Fibroblast of skin of abdomen (primary cell): ENCODE results near the gene ZNF507. TPM values are rescaled to one million over a fixed set of nuclear protein-coding genes. Genes with fewer than 3 reads are reported as not detected.

ENCODE experiments used
- DNase-seq: peaks from one replicate; pipeline ENCODE4 v3.0.0-alpha.2; 2013
- polyA plus RNA-seq, 2 experiments: library from polyadenylated mRNA; unstranded; fragments of 120-200 nt; gene quantifications; one replicate each; pipeline ENCODE4 v1.2.1, GENCODE V29; 2013; ENCODE audit not compliant: insufficient read length in 2 of 2

ZNF507 gene
- 10.3 TPM for polyA plus RNA-seq (2013, experiment 1 of 2; ENCODE audit: insufficient read length)
- polyA plus RNA-seq (2013, experiment 2 of 2; ENCODE audit: insufficient read length): 10.0 TPM

DNA sequence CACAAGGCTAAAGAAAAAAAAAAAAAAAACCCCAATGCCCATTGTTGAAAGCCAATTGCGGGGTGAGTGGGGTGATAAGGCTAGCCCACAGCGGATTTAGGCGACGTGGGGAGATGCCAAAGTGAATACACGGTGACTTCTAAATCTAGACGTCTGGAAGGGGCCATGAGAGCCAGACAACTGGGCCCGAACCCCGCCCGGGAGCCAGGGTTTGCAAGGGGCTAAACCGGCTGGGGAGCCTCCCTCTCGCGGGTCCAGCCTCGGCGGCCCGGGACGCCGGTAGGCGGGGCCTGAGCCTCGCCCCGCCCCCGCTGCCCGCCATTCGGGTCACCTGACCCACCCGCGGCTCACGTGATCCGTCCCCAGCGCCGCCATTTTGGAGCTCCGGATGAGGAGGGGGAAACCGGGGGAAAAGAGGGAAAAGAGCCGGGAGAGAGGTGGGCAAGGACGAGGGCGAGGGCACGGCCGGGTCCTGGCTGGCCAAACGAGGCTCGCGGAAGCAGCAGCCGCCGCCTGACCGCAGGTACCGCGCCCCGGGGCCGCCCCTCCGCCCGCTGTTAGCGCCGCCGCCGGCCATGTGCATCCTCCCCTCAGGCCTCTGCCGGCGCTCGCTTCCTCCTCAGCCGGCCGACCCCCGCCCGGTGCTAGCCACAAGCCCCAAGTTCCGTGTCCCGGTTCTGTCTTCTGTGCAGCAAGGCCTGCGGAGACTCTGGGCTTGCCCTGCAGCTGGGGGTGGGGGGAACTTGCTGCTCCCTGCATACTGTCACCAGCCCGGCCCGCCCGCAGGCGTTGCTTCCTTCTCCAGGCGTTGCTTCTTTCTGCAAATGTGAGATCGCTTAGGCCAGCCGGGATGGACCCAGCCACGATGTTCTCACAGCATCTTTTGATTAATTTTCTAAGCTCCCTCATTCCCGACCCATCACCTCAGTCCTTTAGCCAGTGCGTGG lies at the start of gene ZNF507:
TSS of gene ZNF507 (plus strand) at position 350 of the 947 bp plus-strand sequence. CDS start 7,221 bp downstream, outside the sequence.
- DNase-seq: peak; percentile 81

DNA sequence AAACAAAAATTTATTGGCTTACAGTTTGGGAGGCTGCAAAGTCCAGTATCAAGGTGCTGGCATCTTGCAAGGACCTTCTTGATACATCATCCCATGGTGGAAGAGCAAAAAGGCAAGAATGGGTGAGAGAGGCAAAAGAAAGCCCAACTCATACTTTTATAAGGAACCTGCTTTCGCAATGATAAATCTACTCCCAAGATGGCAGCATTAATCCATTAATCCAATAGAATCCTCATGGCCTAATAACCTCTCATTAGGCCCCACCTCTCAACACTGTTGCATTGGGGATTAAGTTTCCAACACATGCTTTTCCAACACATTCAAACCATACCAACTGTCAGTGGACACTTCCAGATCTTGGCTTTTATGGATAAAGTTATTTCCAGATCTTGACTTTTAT lies 48.7 kb upstream of the ZNF507 start:
- no peak for DNase-seq

DNA sequence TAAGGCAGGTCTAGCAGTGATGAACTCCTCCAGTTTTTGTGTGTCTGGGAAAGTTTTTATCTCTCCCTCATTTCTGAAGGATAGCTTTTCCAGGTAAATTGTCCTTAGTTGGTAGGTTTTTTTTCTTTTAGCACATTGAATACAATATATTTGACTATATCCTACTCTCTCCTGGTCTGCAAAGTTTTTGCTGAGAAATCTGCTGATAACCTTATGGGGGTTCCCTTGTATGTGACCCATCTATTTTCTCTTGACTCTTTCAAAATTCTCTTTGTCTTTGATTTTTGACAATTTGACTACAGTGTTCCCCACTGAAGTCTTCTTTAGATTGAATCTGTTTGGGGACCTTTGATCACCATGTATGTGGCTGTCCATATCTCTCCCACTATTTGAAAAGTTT lies 42.6 kb upstream of the ZNF507 start:
- no peak for DNase-seq

DNA sequence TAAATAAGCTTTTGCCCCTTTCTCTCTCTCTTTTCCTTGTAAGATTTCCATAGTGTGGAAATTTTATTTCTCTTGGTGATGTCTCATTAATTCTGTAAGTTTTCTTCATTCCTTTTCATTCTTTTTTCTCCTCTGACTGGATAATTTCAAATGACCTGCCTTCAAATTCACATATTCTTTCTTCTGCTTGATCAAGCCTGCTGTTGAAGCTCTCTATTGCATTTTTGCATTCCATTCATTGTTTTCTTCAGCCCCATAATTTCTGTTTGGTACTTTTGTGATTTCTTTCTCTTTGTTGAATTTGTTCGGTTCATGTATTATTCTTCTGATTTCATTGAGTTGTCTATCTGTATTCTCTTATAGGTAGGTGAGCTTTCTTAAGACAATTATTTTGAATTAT lies 42.2 kb upstream of the ZNF507 start:
- no peak for DNase-seq

DNA sequence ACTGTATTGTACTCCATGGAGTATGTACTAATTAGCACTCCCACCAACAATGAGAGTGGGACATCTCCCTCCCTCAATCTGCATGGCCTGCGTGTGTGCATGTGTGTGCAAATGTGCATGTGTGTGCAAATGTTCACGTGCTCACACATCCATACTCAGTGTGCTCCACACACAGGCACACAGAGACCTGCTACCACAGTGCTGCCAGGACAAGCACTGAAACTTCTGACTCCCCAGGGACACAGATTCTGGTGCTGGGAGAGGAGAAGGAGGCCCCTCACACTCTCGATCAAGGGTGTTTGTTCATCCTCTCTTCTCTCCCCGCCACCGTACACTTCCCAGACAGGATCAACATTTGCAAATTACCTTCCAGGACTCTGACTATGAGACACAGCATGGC lies 37.8 kb upstream of the ZNF507 start:
- DNase-seq: no peak

DNA sequence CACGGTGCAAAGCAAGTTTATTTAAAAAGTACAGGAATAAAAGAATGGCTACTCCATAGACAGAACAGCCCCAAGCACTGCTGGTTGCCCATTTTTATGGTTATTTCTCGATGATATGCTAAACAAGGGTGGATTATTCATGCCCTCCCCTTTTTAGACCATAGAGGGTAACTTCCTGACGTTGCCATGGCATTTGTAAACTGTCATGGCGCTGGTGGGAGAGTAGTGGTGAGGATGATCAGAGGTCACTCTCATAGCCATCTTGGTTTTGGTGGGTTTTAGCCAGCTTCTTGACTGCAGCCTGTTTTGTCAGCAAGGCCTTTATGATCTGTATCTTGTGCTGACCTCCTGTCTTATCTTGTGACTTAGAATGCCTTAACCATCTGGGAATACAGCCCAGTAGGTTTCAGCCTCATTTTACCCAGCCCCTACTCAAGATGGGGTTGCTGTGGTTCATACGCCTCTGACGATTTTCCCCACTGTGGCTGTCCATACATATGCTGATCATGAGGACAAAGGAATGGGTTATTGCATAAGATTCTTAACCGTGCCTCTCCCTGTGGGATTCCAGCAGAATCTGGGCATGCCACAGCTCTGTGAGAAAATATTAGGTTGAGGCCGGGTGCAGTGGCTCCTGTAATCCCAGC lies 36.9 kb upstream of the ZNF507 start:
- no peak for DNase-seq

DNA sequence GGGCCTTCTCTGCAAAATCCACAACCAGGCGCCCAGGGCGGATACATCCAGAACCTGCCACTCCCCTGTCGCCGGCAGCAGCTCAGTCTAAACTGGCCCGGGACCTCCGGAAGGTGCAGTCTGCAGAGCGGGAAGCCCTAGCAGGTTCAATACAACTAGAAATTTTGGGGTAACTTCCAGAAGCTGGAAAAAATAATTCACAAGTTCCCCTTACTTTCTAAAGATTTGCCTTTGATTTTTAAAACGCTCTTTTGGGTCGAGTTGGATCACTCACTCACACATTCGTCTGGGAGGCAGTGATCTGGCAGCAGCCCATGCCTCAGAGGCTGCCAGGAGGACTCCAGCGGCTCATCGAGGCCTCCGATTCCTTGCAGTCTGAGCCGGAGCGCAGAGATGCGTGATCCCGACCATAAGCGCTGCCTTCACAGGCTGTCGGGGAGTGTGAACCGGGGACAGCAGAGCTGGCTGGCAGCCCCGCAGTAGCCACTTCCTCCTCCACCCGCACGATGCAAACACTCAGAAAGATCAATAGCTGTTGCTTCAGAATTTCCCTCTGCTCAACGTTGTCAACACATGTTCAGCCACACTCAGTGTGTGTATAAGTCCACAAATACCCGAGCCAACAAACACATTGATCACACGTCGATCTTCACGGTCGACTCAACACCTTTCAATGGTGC lies 35.6 kb upstream of the ZNF507 start:
- DNase-seq: no peak

DNA sequence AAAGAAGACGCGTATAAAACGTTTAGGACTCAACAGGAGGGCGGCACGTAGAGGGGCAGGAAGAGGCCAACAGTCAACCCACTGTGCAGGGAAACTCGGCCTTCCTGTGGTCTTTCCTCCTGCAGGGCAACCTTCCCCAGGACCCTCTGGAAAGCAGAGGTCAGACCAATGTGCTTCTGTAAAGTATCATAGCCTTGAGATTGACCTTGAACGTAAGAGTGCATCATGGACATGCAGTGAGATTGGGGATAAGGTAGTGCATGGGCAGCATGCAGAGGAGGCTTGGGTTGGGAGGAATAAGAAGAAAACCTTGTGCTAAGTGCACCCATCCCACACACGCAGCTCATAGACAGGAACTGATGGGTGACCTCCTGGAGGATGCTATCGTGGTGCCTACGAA lies 34.0 kb upstream of the ZNF507 start:
- DNase-seq: no peak

DNA sequence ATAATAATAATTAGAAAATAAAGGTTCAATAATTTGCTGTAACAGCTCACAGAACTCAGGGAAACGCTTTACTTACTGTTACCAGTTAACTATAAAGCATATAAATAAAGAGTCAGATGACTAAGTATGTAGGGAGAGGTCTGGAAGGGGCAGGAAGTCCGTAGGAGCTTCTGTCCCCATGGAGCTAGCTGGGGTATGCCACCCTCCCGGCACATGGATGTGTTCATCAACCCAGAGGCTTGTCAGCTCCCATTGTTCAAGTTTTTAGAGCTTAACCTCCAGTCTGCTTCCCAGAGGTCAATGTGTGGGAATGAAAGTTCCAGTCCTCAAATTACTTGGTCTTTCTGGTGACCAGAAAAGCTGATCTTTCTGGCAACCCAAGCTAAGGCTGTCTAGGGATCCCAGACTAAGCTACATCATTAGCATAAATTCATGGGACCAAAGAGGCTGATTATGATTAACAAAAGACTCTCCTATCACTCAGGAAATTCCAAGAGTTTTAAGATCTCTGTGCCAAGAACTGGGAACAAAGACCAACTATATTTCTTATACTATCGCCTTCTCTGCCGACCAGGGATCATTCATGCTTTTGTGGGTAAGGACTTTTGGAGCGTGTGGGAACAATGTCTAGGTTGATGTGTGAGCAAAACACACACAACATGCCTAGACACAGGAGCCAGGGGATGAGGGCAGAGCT lies 31.7 kb upstream of the ZNF507 start:
- DNase-seq: no peak

DNA sequence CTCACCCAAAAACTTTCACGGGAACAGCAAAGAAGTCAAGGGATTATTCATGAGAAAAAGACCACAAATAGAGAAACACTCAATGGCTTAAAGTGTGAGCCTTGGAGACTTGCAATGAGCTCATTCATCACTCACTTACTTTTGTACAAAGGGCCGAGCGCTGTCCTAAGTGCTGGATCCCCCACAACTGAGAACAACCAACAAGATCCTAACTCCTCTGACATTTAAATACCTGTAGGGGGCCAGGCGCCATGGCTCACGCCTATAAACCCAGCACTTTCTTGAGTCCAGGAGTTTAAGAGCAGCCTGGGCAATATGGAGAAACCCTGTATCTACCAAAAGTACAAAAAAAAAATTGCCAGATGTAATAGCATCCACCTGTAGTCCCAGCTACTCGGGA lies 29.4 kb upstream of the ZNF507 start:
- DNase-seq: no peak

DNA sequence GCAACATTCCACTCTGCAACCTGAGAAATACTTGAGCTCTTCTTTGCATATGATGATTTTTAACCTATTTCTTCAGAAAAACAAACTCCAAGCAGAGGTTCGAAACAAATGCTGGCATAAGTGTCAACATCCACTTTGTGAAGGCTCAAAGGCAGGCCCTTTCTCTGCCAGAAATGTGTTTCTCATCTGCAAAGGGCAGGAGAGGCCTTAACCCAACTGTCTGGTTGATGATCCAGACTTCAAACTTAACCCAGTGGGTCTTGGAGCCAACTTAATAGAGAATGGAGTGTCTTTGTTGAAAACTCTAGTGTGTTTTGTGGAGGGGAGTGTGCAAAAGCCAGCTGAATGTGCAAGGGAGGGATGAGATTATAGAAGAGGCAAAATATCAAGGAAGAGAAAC lies 28.3 kb upstream of the ZNF507 start:
- no peak for DNase-seq

DNA sequence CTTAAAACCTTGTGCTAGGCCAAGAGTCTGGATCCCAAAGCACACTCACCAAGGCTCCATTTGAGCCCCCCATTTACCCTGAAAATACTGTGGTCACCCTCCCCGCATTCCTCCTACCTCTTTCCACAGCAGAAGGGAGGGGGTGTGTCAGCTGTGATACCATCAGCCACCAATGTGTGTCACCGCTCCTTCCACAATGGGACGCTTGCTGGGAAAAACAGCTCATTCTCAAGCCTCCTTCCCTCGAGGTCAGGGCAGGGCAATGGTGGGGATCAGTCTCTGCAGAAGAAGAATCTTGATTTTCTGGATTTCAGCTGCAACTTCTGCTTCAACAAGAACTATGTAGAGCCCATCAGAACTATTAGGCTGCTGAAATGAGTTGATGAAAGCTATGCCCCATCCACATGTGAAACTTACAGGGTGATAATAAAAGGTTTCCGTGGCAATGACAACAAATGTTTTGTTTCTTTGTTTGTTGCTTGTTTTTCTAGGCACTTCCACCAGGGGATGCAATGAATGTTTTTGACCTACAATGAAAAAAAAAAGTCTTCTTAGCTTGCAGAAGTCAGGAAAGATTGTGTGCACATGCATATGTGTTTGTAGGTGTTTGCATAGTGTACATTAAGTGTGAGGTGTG lies 26.4 kb upstream of the ZNF507 start:
- no peak for DNase-seq

DNA sequence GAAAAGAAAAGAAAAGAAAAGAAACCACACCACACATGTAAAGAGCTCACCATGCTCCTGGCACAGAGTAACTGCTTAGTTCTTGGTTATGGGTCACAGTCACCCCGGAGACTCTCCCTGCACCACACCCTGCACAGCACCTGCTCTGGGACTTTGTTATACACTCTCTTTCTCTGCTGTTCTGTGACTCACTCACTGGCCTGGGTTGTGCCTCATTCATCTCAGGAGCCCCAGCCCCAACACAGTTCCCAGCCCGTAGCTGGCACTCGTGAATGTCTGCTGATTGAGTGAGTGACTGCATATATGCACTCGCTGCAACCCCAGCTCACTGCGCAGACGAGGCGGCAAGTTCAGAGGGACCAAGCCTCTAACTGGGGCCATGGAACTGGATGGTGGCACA lies 22.9 kb upstream of the ZNF507 start:
- no peak for DNase-seq

DNA sequence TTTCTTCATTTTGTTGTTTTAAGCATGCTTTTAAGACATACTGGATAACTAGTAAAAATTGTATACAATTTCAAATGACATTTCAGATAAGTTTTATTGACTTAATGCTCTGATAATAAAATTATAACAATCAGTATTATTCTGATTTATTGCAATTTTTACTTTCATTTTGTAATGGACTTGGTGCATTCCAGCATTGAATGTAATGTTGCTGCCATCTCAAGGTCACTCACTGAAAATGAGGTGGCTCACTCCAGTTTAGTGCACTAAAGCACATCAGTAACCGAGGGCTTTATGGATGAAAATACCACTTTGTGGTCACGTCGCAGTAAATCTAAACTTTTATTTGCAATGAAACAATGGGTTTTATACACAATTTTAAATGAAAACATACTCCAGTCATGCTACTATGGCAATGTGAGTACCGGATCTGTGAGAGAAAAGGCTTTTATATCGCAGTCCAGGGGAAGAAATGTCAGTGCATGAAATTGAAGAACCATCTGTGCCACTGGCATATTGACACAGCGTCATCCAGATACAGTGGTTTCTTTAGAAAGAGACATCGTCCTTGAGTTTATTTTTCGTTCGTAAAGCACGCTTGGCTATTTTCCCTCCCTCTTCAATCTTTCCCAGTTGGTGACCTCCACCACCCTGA lies 20.7 kb upstream of the ZNF507 start:
- no peak for DNase-seq

DNA sequence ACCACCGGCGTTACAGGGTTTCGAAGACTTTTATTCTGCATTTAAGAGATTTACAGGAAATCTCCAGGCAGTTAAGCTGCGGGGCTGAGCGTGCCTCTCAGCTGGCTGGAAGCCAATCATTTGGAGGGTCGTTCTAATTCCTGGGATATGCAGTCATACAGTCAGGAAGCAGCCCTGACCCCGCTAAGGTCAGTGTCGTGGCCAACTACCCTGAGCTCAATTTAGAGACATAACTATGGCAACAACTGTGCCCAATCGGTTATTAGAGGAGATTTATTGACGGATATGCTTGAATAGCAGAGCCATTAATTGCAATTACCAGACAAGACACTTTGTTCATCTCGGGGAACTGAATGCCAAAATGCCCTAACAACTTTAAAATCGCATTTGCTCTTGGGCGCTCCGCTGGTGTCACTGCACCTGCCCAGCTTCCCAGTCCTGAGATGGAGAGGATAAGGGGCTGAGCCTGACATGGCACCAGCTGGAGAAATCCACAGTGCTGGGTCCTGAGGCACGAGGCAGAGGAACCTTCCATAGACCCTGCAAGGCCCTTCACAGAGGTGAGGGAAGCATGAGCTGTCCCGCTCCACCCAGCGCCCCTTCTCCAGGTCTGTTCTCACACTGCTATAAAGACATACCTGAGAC lies 15.1 kb upstream of the ZNF507 start:
- DNase-seq: no peak

DNA sequence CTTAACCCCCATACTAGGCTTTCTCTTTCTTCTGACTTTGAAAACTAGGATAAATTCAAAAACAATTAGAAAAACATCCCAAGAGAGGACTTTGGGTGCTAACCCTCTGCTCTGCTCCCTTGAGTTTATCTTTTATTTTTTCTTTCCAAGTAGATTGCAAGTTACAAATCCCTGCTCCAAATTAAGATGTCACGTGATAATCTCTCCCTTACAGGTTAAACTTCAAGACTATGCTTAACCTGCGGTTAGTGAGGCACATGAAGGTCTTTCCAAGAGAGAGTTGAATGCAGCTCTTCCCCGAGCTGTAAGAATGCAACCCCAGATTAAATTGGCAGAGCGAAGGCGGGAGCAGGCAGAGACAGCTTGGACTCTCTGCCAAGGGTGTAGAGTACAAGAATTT lies 12.2 kb upstream of the ZNF507 start:
- DNase-seq: no peak

DNA sequence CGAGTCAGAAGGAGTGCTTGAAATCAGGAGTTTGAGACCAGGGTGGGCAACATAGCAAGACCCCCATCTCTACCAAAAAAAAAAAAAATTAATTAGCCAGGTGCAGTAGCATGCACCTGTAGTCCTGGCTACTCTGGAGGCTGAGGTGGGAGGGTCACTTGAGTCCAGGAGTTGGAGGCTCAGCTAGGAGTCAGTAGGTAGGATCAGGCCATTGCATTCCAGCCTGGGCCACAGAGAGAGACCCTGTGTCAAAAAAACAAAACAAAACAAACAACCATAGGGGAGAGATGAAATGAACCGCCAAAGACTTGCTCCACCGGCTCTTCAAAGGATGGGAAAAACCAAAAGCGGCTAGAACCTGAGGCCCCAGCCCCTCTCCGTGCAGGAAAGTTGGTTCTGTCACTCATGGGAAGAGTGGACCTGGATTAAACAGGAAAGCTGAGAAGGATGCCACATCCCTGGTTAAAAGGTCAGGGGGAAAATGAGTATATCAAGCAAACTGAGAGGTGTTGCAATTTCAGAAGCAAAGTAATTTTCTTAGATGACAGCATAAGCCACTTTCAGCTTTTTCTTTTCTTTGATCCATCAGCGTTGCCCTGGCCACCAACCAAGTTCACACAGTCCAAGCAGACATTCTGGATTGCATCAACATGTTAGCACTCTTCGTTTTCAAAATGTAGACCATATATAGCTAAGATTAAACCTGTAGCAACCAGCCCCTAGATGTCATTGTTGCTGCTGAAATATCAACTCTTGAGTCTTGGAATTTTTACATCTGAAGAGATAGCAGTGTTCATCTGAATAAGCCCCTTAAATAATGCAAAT lies 8.9 kb upstream of the ZNF507 start:
- DNase-seq: peak; percentile 65

DNA sequence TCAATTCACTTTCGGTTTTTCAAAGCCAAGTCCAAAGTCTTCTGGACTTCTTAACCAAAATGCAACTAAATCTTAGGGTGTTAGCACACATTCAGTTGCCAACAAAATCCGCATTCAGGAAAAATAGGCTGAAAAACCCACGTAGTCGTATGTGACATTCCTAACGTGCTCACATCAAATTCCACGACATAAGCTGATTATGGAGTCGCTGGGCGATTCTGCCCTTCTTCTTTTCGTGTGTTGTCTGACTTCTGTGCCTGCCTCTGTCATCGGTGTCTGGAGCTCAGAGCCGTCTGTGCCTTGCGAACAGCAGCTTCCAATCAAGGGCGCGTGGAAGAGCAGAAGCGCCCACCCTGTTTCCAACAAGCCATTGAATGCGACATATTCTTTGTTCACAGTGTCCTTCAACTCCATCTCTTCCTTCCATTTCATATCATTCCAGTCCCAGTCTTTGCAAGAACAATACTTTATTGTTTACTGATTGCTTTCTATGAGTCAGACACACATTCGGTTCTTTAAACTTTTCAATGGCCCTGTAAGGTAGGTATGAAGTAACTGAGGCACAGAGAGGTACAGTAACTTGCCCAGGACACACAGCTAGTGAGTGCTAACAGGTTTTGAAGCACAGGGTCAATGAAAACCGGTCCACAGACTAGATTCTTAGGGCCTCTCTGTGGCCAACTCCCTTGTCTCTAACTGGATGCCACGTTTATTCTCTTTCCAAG lies 8.2 kb upstream of the ZNF507 start:
- DNase-seq: no peak

DNA sequence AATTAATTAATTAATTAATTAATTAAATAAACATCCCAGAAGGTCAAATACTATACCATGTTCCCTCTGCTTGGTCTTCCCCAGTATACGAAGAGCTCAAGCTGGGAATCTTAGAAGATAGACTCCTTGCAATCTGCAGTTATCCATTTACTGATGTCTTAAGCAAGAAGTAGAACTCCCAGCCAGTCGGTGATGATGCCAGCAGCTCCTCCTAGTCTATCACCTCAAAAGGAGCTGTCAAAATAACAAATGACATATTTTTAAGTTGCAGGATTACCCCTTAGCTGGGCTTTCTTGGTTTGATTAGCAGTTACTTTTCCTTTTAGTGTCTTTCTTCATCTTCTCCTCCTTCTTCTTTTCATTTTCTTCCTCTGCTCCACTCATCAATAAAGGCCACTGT lies 6.0 kb upstream of the ZNF507 start:
- DNase-seq: no peak
